Mucosa of descending colon (tissue), 3 donors: ENCODE results near the gene CLRN2. TPM values are rescaled to one million over a fixed set of nuclear protein-coding genes. Genes with fewer than 3 reads are reported as not detected.

ENCODE experiments used
- ATAC-seq: fragments of 200-7000 bp; cut with Tn5 transposase; one replicate; pipeline ENCODE4 v1.9.1; 2020; ENCODE audit warnings: mild to moderate bottlenecking, moderate library complexity
- DNase-seq, 3 donors: peaks; one replicate each; pipeline ENCODE4 v3.0.0-alpha.2; 2020
- H3K36me3 ChIP-seq: fragments of 200-600 bp; one replicate; pipeline ENCODE4 v1.8.0; 2021; ENCODE audit warnings: low read depth, mild to moderate bottlenecking
- H3K4me1 ChIP-seq: fragments of 200-600 bp; one replicate; pipeline ENCODE4 v1.8.0; 2021; ENCODE audit warnings: low read depth, mild to moderate bottlenecking
- H3K4me3 ChIP-seq: fragments of 200-600 bp; one replicate; pipeline ENCODE4 v1.8.0; 2021; ENCODE audit warnings: mild to moderate bottlenecking
- H3K9me3 ChIP-seq: fragments of 200-600 bp; one replicate; pipeline ENCODE4 v1.8.0; 2021; ENCODE audit warnings: mild to moderate bottlenecking
- intact Hi-C, 2 donors: fragments of 100-400 bp; cut with DNase I in 1 of 2; cut with micrococcal nuclease in 1 of 2; formaldehyde crosslinking; loops; one replicate each; pipeline versions ENCODE4 v1.11.0 to v1.11.1; 2022; cut with DNase I, micrococcal nuclease
- total RNA-seq, 3 donors: library from RNA; stranded (reverse); fragmentation: NEBNext Ultra II Directional in 2 of 3; extraction: Animal tissue kit (Norgen Biotek cat#: 25700) in 2 of 3; gene quantifications; one replicate each; pipeline versions ENCODE4 v1.2.1 to v1.2.4, GENCODE V29; 2021 to 2023
- TF ChIP-seq, protein P1 (sequence below): fragments of 200-600 bp; IDR thresholded peaks from one replicate; pipeline ENCODE4 v1.8.0; 2022; ENCODE audit warnings: antibody characterized with exemption, mild to moderate bottlenecking
- donor health status: DM: no; HTN: no; CAD: no; lungs with moderate emphysema.
- donor health status: DM: no; HTN: no; CAD: no.
- donor health status: DM: no; HTN: yes; CAD: no.

CLRN2 gene
- total RNA-seq, 3 donors from 2014 or later = not detected

DNA sequence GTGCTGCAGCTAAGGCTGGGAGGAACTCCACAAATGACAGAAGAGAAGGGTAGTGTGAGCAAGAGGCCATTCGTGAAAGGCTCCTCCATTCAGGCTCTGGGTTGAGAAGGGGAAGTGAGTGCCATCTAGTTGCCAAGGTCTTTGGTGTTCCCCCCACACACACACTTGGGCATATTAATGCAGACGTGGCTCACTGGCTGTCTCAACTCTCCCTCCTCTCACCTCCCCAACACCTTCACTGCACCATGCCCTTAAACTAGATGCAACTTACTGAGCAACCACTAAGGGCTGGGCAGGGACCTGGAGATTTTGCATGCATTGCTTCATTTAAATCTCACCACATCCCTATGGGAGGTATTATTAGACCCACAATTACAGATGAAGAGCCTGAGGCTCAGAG is 8.7 kb downstream of the CLRN2 start:
- TF ChIP-seq, protein P1, sequence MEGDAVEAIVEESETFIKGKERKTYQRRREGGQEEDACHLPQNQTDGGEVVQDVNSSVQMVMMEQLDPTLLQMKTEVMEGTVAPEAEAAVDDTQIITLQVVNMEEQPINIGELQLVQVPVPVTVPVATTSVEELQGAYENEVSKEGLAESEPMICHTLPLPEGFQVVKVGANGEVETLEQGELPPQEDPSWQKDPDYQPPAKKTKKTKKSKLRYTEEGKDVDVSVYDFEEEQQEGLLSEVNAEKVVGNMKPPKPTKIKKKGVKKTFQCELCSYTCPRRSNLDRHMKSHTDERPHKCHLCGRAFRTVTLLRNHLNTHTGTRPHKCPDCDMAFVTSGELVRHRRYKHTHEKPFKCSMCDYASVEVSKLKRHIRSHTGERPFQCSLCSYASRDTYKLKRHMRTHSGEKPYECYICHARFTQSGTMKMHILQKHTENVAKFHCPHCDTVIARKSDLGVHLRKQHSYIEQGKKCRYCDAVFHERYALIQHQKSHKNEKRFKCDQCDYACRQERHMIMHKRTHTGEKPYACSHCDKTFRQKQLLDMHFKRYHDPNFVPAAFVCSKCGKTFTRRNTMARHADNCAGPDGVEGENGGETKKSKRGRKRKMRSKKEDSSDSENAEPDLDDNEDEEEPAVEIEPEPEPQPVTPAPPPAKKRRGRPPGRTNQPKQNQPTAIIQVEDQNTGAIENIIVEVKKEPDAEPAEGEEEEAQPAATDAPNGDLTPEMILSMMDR = no peak
- H3K4me3 ChIP-seq = no peak overlapping the region
- ATAC-seq (no peak), DNase-seq (no peak)
- H3K9me3 ChIP-seq = no peaks in the 10 kb centered on the region
- H3K36me3 ChIP-seq = no peaks in the 10 kb centered on the region
- intact Hi-C loops = no loop called here
- no peaks in the 10 kb centered on the region for H3K4me1 ChIP-seq

DNA sequence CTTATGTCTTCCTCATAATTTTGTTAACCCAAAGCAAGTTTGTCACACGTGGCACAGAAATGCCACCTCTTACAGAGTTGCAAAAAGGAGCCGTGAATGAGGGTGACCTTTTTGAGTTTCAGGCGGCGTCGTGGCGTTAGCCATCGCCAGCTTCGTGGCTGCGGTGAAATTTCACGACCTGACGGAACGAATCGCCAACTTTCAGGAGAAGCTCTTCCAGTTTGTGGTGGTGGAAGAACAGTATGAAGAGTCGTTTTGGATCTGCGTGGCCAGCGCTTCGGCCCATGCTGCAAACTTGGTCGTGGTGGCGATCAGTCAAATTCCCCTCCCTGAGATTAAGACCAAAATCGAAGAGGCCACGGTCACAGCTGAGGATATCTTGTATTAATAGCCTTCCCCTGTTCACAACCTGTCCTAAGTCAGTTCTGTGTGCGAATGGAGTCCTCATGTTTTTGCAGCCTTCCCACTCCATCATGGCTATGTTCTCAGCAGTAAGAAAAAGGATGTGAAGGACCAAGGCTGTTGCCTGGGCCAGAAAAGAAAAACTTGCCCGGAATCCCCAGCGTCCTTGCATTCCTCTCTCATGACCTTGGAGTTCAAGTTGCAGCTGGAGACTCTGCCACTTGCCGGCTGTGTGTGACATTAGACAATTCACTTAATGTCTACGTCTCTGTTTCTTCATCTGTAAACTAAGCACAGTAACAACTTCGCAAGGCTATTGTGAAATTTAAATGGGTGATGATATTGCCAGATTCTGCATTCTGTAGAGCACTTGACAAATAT is 11.9 kb downstream of the CLRN2 start:
- Histone ChIP-seq H3K4me3 (no peak overlapping the region), H3K36me3 (no peaks in the 10 kb centered on the region), H3K4me1 (no peaks in the 10 kb centered on the region), H3K9me3 (no peaks in the 10 kb centered on the region)
- intact Hi-C loops = no loop called here
- no peak for ATAC-seq
- TF ChIP-seq, protein P1 = no peak
- no peak for DNase-seq

GRCh38 chr4:17528551-17529165 is 13.7 kb downstream of the CLRN2 start:
- ATAC-seq = no peak

DNA sequence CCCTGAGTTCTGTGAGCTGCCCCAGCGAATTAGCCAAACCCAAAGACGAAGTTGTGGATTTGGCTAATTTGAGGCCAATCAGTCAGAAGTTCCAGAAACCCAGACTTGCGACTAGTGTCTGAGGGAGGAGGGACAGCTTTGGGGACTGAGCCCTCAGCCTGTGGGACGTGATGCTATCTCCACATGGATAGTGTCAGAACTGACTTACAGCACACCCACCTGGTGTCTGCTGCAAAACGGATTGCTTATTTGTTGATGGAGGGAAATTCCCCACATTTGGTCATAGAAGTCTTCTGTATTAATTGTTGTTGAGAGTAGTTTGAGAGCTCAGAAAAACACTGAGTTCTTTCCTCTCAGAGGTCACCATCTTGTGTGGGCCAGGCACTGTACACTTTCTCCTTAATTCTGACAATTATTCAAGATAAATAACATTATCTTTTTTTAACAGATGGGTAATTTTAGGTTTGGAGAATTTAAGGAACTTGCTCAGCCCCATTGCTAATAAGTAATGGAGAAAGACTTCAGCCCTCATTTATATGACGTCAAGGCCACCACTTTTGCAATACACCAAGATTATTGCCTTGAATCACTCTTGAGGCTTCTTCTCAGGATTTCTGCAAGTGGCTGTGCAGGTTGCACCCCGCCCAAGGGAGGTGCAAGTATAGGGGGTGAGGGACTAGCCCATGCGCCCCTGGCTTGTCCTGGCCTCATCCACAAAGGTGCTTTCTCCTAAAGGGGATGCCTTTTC is 16.7 kb downstream of the CLRN2 start:
- ATAC-seq (no peak), DNase-seq (no peak)
- no peaks in the 10 kb centered on the region for H3K36me3 ChIP-seq
- H3K9me3 ChIP-seq = no peaks in the 10 kb centered on the region
- no peak overlapping the region for H3K4me3 ChIP-seq
- H3K4me1 ChIP-seq = no peaks in the 10 kb centered on the region
- TF ChIP-seq, protein P1 = no peak
- intact Hi-C loops = no loop called here

More at GRCh38 chr4:17528551-17529165, 13.7 kb downstream of the CLRN2 start:
- H3K4me3 ChIP-seq = no peak overlapping the region
- intact Hi-C loops = no loop called here
- TF ChIP-seq, protein P1 = no peak
- H3K36me3 ChIP-seq = no peaks in the 10 kb centered on the region
- H3K4me1 ChIP-seq = no peaks in the 10 kb centered on the region
- H3K9me3 ChIP-seq = no peaks in the 10 kb centered on the region
- no peak for DNase-seq

DNA sequence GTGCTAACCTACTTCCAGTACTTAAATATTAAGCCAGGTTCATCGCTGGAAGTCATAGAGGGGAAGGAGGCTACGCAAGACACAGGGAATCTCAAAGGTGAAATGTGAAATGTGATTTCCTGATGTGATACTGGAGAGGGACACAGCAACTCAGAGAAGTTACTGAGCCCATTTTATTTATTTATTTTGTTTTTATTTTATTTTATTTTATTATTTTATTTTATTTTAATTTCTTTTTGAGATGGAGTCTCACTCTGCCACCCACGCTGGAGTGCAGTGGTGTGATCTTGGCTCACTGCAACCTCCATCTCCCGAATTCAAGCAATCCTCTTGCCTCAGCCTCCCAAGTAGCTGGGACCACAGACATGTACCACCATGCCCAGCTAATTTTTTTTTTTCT is 19.7 kb downstream of the CLRN2 start:
- Histone ChIP-seq H3K36me3 (no peaks in the 10 kb centered on the region), H3K4me1 (no peaks in the 10 kb centered on the region), H3K9me3 (no peaks in the 10 kb centered on the region), H3K4me3 (no peak overlapping the region)
- TF ChIP-seq, protein P1 = no peak
- intact Hi-C loops = no loop called here
- ATAC-seq = no peak
- no peak for DNase-seq
